ENCODE measurements around the gene CEP128. TPM values are rescaled to one million over a fixed set of nuclear protein-coding genes. Genes with fewer than 3 reads are reported as not detected.
A peak's percentile ranks its signal among the peaks of the same experiment; 100 is the strongest.
"Not testable (repeated sequence)": the region's sequence is repeated elsewhere in the genome, so short reads cannot be mapped to it uniquely, and the experiment has no call there.

Gene CEP128
- polyA plus RNA-seq, 1 of the 3 experiments (the other 2 are of a cell fraction): 1.2 TPM

DNA sequence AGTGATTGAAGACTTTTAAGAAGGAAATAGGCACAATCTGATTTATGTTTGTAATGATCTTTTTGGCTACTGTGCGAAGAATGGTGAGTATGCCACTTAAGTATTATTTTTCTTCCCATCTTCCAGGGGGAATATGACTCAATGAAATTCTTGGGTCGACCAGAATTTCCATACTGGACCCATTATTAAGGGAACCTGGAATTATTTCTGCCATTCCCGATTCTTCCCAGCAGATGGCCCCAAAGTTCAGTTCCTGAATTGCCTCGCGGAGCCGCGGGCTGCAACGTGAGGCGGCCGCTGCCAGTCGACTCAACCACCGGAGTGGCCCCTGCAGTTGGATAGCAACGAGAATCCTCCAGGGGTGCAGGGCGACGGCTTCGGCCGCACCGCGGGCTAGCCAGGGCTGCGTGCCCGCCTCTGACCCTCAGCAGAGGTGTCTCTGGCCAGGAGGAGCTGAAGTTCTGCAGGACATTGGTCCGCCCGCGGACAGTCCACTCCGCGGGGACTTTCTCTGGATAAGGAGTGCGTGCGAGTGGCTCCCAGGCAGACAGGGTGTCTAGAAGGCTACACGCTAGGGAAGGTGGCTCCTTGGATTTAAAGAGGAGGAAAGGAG, 13.3 kb upstream of the CEP128 start (continued):
- TF ChIP-seq ZBTB33 (IDR thresholded peaks at IDR 0.05; ENCODE audit: borderline replicate concordance, low read depth): no peak
- TF ChIP-seq PBX3 (IDR thresholded peaks at IDR 0.05): no peak
- TF ChIP-seq FOSL2 (IDR thresholded peaks at IDR 0.05; ENCODE audit: borderline replicate concordance, low read depth): peak; percentile 32; the same call in 1 of the 2 replicates
- TF ChIP-seq TCF12 (IDR thresholded peaks at IDR 0.05): no peak
- 0 out of 2 replicates have a peak, but pooled peaks have one; percentile 23 for TF ChIP-seq RCOR1 (IDR thresholded peaks at IDR 0.05; ENCODE audit: low read length)
- no peak for TF ChIP-seq MEF2A (IDR thresholded peaks at IDR 0.05; ENCODE audit: borderline replicate concordance, low read depth)
- no peak for TF ChIP-seq FOXM1 (IDR thresholded peaks at IDR 0.05; ENCODE audit: low read depth)
- no peak for TF ChIP-seq GABPA (IDR thresholded peaks at IDR 0.05; ENCODE audit: low read depth)
- TF ChIP-seq TAF1 (IDR thresholded peaks at IDR 0.05; ENCODE audit: borderline replicate concordance, low read depth, low read length): no peak
- no peak for TF ChIP-seq FOXJ3 (CRISPR knock-in tag; IDR thresholded peaks at IDR 0.05)
- 0 out of 2 replicates have a peak, but pooled peaks have one; percentile 12 for TF ChIP-seq ELF1 (IDR thresholded peaks at IDR 0.05)
- TF ChIP-seq, protein P1, sequence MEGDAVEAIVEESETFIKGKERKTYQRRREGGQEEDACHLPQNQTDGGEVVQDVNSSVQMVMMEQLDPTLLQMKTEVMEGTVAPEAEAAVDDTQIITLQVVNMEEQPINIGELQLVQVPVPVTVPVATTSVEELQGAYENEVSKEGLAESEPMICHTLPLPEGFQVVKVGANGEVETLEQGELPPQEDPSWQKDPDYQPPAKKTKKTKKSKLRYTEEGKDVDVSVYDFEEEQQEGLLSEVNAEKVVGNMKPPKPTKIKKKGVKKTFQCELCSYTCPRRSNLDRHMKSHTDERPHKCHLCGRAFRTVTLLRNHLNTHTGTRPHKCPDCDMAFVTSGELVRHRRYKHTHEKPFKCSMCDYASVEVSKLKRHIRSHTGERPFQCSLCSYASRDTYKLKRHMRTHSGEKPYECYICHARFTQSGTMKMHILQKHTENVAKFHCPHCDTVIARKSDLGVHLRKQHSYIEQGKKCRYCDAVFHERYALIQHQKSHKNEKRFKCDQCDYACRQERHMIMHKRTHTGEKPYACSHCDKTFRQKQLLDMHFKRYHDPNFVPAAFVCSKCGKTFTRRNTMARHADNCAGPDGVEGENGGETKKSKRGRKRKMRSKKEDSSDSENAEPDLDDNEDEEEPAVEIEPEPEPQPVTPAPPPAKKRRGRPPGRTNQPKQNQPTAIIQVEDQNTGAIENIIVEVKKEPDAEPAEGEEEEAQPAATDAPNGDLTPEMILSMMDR (IDR thresholded peaks at IDR 0.05): peak; percentile 77
- no peak for TF ChIP-seq TEAD4 (IDR thresholded peaks at IDR 0.05; ENCODE audit: borderline replicate concordance, insufficient read depth)
- no peak for TF ChIP-seq EZH2phosphoT487 (IDR thresholded peaks at IDR 0.05; ENCODE audit: borderline replicate concordance, low read depth)
- TF ChIP-seq NRF1 (IDR thresholded peaks at IDR 0.05; ENCODE audit: low read depth, low read length): no peak

- 69% methylated on average over 18 of the region's 18 CpGs for WGBS (ENCODE audit: low lambda C conversion rate)
- POLR2A ChIA-PET; H3K79me2 ChIP-seq (ENCODE audit: insufficient read depth); H3K27ac ChIP-seq (ENCODE audit: low read depth in 2 of 2, low read length in 1 of 2); H4K20me1 ChIP-seq (ENCODE audit: insufficient read depth); H3F3A ChIP-seq (replicated peaks; ENCODE audit: insufficient read depth); H2AFZ ChIP-seq (ENCODE audit: low read depth); DNase-seq; H3K4me2 ChIP-seq; H3K4me3 ChIP-seq (ENCODE audit: low read depth in 2 of 2, low read length in 1 of 2); H3K4me1 ChIP-seq (ENCODE audit: control insufficient read depth in 1 of 2, insufficient read depth in 2 of 2, low read depth in 1 of 2, low read length in 1 of 2); H3K36me3 ChIP-seq (replicated peaks in 1 of 2; ENCODE audit: control insufficient read depth in 1 of 2, insufficient read depth in 2 of 2, low read length in 1 of 2); H3K9me3 ChIP-seq; H3K9me2 ChIP-seq; H3K9ac ChIP-seq: not testable (repeated sequence)
- CTCF ChIA-PET: interaction anchor here (1.2 to 1.5 kb wide), 4 partner anchors 25 to 506 kb away, joined by 3 to 6 read pairs (median 4); no protein-coding TSS in a partner anchor
- peaks cover 22% of the 10 kb centered on the region for H3K27me3 ChIP-seq (ENCODE audit: insufficient read depth)
Measured at GRCh38 chr14:80953211-80953610, 11.7 kb upstream of the CEP128 start.

Data from SK-N-SH (cell line).